BE2C (cell line): ENCODE results near the gene TCP11.

Experiments
- DNase-seq: peaks from one replicate; pipeline ENCODE4 v3.0.0-alpha.2; 2020
- H3K27me3 ChIP-seq: fragments of 250-450 bp; sonication (Bioruptor Pico); 2 replicates; pipeline ENCODE4 v1.5.1; 2020; ENCODE audit warnings: mild to moderate bottlenecking
- H3K36me3 ChIP-seq: fragments of 250-450 bp; sonication (Bioruptor Pico); 2 replicates; pipeline ENCODE4 v1.5.1; 2020; ENCODE audit warnings: mild to moderate bottlenecking
- H3K4me1 ChIP-seq: fragments of 250-450 bp; sonication (Bioruptor Pico); 2 replicates; pipeline ENCODE4 v1.5.1; 2020
- H3K4me3 ChIP-seq: 2 replicates; pipeline ENCODE4 v1.5.1; 2011; ENCODE audit warnings: low read depth, low read length
- H3K9me3 ChIP-seq: fragments of 250-450 bp; sonication (Bioruptor Pico); 2 replicates; pipeline ENCODE4 v1.5.1; 2020
- TF ChIP-seq, protein P1 (sequence below): IDR thresholded peaks from 2 replicates; pipeline ENCODE4 v1.5.1; 2012; ENCODE audit warnings: mild to moderate bottlenecking, low read depth, low read length

The TCP11 gene

DNA sequence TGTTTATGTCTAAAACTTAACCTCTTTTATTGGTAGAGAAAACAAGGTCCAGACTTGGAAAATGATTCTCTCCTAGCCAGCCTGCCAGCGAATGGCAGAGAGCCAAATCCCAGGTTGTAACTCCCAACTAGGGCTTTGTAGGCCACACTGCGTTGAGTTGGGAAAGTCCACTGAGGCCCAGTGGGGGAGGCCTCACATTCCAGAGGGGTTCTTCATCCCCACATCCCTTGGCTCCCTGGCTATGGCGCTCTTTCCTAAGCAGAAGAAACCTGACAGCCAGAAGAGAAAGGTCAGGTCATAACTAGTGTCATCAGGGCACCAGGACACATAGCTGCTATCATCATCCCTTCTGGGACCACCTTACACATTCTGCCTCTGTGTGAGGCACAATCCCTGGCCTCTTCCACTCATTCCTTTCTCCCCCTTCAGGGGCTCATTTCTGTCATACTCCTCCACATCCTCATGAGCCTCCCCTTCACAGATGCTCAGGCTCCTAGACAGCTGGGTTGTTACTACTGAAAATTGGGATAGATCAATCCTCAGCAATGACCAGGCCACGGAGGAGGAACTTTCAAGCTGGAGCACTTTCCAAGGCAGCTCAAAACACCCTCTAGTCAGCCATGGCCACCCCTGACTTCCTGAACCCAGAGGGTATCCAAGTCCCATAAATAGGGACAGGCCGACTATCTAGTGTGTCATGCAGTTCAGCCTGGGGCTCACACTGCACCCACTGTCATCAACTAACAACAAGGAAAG, 48.6 kb downstream of the TCP11 start:
- no peak overlapping the region for H3K4me3 ChIP-seq
- no peaks in the 10 kb centered on the region for H3K36me3 ChIP-seq
- no peak for DNase-seq
- H3K4me1 ChIP-seq, result peaks cover 3% of the 10 kb centered on the region
- no peaks in the 10 kb centered on the region for H3K27me3 ChIP-seq
- no peaks in the 10 kb centered on the region for H3K9me3 ChIP-seq
- TF ChIP-seq, protein P1, sequence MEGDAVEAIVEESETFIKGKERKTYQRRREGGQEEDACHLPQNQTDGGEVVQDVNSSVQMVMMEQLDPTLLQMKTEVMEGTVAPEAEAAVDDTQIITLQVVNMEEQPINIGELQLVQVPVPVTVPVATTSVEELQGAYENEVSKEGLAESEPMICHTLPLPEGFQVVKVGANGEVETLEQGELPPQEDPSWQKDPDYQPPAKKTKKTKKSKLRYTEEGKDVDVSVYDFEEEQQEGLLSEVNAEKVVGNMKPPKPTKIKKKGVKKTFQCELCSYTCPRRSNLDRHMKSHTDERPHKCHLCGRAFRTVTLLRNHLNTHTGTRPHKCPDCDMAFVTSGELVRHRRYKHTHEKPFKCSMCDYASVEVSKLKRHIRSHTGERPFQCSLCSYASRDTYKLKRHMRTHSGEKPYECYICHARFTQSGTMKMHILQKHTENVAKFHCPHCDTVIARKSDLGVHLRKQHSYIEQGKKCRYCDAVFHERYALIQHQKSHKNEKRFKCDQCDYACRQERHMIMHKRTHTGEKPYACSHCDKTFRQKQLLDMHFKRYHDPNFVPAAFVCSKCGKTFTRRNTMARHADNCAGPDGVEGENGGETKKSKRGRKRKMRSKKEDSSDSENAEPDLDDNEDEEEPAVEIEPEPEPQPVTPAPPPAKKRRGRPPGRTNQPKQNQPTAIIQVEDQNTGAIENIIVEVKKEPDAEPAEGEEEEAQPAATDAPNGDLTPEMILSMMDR, result no peak

DNA sequence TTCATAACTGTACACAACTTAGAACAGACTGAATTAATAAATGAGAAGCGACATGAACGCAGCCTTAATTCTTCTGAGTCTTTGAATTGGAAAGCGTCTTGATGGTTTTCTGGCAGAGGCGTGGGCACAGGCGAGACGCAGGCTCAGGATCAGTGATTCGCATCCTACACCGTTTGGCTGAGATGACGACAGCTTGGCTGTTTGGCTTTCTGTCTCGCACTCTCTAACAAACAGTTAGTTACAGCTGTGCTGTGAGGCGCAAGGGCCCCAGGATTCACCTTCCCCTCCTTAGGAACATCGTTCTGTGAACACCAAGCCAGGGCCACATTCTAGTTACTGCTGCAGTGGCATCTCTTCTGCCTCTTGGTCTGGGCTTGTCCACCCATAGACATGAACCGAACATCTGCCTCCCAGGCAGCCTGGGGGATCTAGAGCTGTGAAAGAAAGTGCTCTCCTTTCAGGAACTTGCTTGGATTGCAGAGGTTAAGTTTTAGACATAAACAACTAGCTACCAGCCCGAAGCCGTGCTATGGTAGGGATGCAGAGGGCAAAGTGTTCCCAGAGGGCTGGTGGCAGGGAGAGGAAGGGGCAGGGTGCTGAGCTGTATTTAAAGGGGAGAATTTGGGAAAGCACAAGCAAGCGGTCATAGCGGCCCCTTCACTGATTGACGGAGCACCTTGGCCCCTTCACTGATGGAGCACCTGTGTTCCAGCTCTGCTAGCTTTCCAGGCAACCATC, 49.6 kb downstream of the TCP11 start:
- peaks cover 2% of the 10 kb centered on the region for H3K4me1 ChIP-seq
- DNase-seq, result no peak

DNA sequence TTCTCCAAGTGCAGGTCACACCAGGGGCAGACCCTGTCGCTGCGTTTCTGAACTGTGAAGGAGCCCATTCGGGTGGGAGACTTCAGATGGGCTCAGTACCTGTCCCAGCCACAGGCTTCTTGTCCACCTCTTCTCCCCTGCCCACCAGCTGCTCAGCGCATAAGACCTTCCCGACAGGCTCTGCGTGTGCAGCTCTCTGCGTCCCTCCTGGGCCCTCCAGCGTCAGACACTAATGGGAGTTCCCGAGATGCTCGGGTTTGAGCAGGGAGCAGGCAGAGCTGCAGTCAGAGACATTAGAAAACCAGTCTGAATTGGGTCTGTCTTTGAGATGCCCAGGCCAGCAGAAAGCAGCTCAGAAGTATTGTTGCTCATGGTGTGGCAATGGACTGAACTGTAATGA, 50.4 kb downstream of the TCP11 start:
- TF ChIP-seq, protein P1, result no peak
- no peak for DNase-seq
- Histone ChIP-seq H3K4me3 (no peak overlapping the region), H3K36me3 (no peaks in the 10 kb centered on the region), H3K4me1 (no peaks in the 10 kb centered on the region), H3K9me3 (no peaks in the 10 kb centered on the region), H3K27me3 (no peaks in the 10 kb centered on the region)

More for the DNA sequence above, 49.6 kb downstream of the TCP11 start:
- no peaks in the 10 kb centered on the region for H3K9me3 ChIP-seq
- H3K4me3 ChIP-seq, result no peak overlapping the region
- no peaks in the 10 kb centered on the region for H3K36me3 ChIP-seq
- TF ChIP-seq, protein P1, result no peak
- no peaks in the 10 kb centered on the region for H3K27me3 ChIP-seq

DNA sequence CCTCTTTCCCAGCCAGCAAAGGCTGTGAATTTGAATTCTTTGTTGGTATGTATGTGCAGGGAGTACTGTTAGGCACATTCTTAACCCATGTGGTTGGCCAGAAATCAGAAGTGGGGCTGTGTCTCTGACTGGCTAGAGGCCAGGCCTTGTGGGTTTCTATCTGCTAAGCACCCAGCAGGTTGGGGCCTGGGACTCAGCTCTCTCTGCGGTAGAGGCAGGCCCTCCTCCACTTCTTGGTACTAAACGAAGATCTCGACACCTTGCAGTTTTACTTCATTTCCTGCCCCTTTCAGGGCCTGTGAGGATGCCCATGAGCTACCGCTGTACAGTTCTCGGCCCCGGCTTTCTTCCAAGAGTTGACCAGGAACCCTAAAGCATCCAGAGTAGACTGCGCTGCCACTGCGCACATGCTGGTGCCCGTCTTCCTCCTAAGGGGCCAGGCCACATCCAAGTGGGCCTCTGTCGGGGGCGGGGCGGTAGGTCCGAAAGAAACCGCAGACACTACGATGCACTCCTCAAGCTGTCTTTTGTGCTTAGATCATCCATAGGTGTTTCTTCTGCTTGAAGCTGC, 51.1 kb downstream of the TCP11 start:
- Histone ChIP-seq H3K27me3 (no peaks in the 10 kb centered on the region), H3K9me3 (no peaks in the 10 kb centered on the region), H3K36me3 (no peaks in the 10 kb centered on the region), H3K4me3 (no peak overlapping the region), H3K4me1 (no peaks in the 10 kb centered on the region)
- TF ChIP-seq, protein P1, result no peak
- DNase-seq, result no peak

DNA sequence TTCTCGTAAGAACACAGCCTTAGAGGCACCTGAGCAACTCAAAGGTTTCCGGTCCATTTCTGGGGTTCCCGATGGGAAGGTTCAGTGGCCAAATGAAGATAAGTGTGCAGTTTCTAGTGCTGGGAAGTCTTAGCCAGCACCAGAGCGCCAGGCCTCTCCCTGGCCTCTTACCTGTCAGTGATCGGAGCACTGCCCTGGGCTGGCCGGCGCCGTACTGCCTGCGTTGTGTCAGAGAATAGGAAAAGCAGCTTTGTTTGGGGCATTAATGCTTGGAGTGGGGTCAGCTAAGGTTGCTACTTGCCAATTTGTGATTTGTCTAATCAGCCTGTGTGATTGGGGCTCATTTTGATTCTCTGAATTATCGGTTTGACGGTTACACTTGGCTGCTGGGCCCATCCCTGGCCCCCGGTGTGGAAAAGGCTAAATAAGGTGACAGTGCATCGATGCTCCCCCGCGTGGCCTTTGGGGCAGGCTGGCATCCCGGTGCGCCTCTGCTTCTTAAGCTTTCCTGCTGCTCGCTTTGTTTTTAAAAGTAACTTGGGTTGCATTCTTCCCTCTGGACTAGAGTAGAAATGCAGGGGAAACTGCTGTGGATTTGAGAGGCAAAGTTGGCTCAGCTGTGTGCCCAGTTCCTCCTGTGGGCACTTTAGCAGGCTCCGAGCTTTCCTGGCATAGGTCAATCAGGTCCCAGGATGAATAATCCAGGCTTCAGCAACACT, 51.8 kb downstream of the TCP11 start:
- TF ChIP-seq, protein P1, result no peak
- Histone ChIP-seq H3K27me3 (no peaks in the 10 kb centered on the region), H3K9me3 (no peaks in the 10 kb centered on the region), H3K36me3 (no peaks in the 10 kb centered on the region), H3K4me3 (no peak overlapping the region), H3K4me1 (no peaks in the 10 kb centered on the region)
- no peak for DNase-seq
